Liver (tissue), 9 donors: ENCODE results near the gene SOX10. TPM values are rescaled to one million over a fixed set of nuclear protein-coding genes. Genes with fewer than 3 reads are reported as not detected.

Experiments used
- DNase-seq: peaks from one replicate; pipeline ENCODE4 v3.0.0-alpha.2; 2017; ENCODE audit warnings: low spot score
- H3K27ac ChIP-seq, 2 donors: one replicate each; pipeline ENCODE4 v1.7.0; 2013; ENCODE audit warnings: inconsistent platforms in 2 of 2, low read length in 2 of 2, control low read depth in 1 of 2, low read depth in 1 of 2, mild to moderate bottlenecking in 1 of 2
- H3K27me3 ChIP-seq, 4 donors: one replicate each; pipeline versions ENCODE4 v1.6.1 to v1.7.0; 2013; ENCODE audit warnings: low read length in 3 of 4, inconsistent platforms in 1 of 4, mild to moderate bottlenecking in 1 of 4, moderate library complexity in 1 of 4; ENCODE audit not compliant: control insufficient read depth in 4 of 4, insufficient read depth in 4 of 4
- H3K36me3 ChIP-seq, 4 donors: one replicate each; pipeline versions ENCODE4 v1.6.1 to v1.7.0; 2013; ENCODE audit warnings: low read length in 3 of 4, mild to moderate bottlenecking in 3 of 4, low read depth in 1 of 4, moderate library complexity in 1 of 4; ENCODE audit not compliant: control insufficient read depth in 4 of 4, insufficient read depth in 3 of 4
- H3K4me1 ChIP-seq, 4 donors: one replicate each; pipeline versions ENCODE4 v1.6.1 to v1.7.0; 2013; ENCODE audit warnings: low read length in 3 of 4, mild to moderate bottlenecking in 3 of 4, moderate library complexity in 1 of 4; ENCODE audit not compliant: control insufficient read depth in 4 of 4, insufficient read depth in 4 of 4
- H3K4me3 ChIP-seq, 3 donors: one replicate each; pipeline versions ENCODE4 v1.6.1 to v1.7.0; 2013; ENCODE audit warnings: low read length in 3 of 3, control low read depth in 1 of 3, low read depth in 1 of 3, mild to moderate bottlenecking in 1 of 3
- H3K9ac ChIP-seq, 2 donors: one replicate each; pipeline ENCODE4 v1.7.0; 2013; ENCODE audit warnings: low read length in 2 of 2, mild to moderate bottlenecking in 2 of 2, moderate library complexity in 2 of 2, control low read depth in 1 of 2, low read depth in 1 of 2
- H3K9me3 ChIP-seq, 4 donors: one replicate each; pipeline versions ENCODE4 v1.6.1 to v1.7.0; 2013; ENCODE audit warnings: low read length in 3 of 4; ENCODE audit not compliant: control insufficient read depth in 4 of 4
- HNF4G ChIP-seq: IDR thresholded peaks from 2 replicates; pipeline ENCODE4 v1.6.1; 2016; ENCODE audit warnings: antibody characterized with exemption
- RAD21 ChIP-seq, 2 donors: IDR thresholded peaks; 2 replicates each; pipeline ENCODE4 v1.6.1; 2016; ENCODE audit warnings: antibody characterized with exemption in 2 of 2, mild to moderate bottlenecking in 2 of 2
- WGBS: extraction: QIAGEN DNeasy Blood & Tissue Kit; methylation state at CpG from one replicate; pipeline ENCODE4 v1.1.7; 2013; 5-methylcytosine and 5-hydroxymethylcytosine counted together
- polyA plus RNA-seq, 2 donors: library from polyadenylated mRNA; stranded (reverse) in 1 of 2; unstranded in 1 of 2; fragments of 200-250 nt in 1 of 2; fragments of >200 nt in 1 of 2; fragmentation: Nextera tagmentation in 1 of 2; extraction: Ambion mirVana in 1 of 2; gene quantifications; one replicate each; pipeline versions ENCODE4 v1.2.1 to v1.2.3, GENCODE V29; 2013 to 2015
- total RNA-seq, 2 donors: library from RNA; depleted of rRNA; stranded (reverse); fragments of >200 nt; gene quantifications; one replicate each; pipeline ENCODE4 v1.2.3, GENCODE V29; 2014
- donor health status: healthy.
- donor health status: healthy.
- donor health status: healthy.
- donor health status: healthy.
- donor health status: healthy.

The SOX10 gene
- total and polyA plus RNA-seq, 4 donors = 0.05 to 0.29 (median 0.07) TPM

GRCh38 chr22:37923927-37924326 is 60.4 kb downstream of the SOX10 start:
- peaks cover 0 to under 1% (median 0%) of the 10 kb centered on the region in 4 donors for H3K4me1 ChIP-seq
- peaks cover 10 to 37% (median 14%) of the 10 kb centered on the region in 4 donors for H3K36me3 ChIP-seq

More at GRCh38 chr22:37923927-37924326, 60.4 kb downstream of the SOX10 start:
- H3K9me3 ChIP-seq = no peaks in the 10 kb centered on the region
- H3K9ac ChIP-seq = no peak overlapping the region
- H3K4me3 ChIP-seq = no peak overlapping the region
- no peak for TF ChIP-seq HNF4G
- no peak for TF ChIP-seq RAD21 (IDR thresholded peaks at IDR 0.05)
- H3K27ac ChIP-seq = no peak overlapping the region
- WGBS = 97% methylated on average over 4 of the region's 4 CpGs
- DNase-seq = no peak
- no peaks in the 10 kb centered on the region for H3K27me3 ChIP-seq

Other genes starting within 250 kb of the SOX10 start
- 10 to 100 TPM; 27.7 to 31.8 TPM for gene GCAT, start 176.6 kb downstream of the SOX10 start, total RNA-seq
- 10 to 100 TPM; 20.7 to 32.6 TPM for gene GCAT, start 176.6 kb downstream of the SOX10 start, polyA plus RNA-seq
- gene GALR3, start 161.2 kb downstream of the SOX10 start, total RNA-seq = not detected
- gene GALR3, start 161.2 kb downstream of the SOX10 start, polyA plus RNA-seq = not detected
- 10 to 100 TPM; 13.7 to 25.5 TPM for gene ANKRD54, start 140.2 kb downstream of the SOX10 start, total RNA-seq
- 10 to 100 TPM; 10.7 to 11.3 TPM for gene ANKRD54, start 140.2 kb downstream of the SOX10 start, polyA plus RNA-seq
- gene EIF3L, start 135.1 kb downstream of the SOX10 start, total RNA-seq = 100 to 1,000 TPM; 103 to 217 TPM
- 100 to 1,000 TPM; 104 to 117 TPM for gene EIF3L, start 135.1 kb downstream of the SOX10 start, polyA plus RNA-seq
- gene MICALL1, start 78.3 kb downstream of the SOX10 start, total RNA-seq = 1 to 10 TPM; 2.7 to 9.3 TPM
- 1 to 10 TPM; 2.0 to 5.5 TPM for gene MICALL1, start 78.3 kb downstream of the SOX10 start, polyA plus RNA-seq
- not detected for gene C22orf23, start 31.0 kb downstream of the SOX10 start, total RNA-seq
- under 1 TPM in 1 of 2 donors, not detected in 1; 0.02 TPM for gene C22orf23, start 31.0 kb downstream of the SOX10 start, polyA plus RNA-seq
- 10 to 100 TPM; 21.4 to 27.9 TPM for gene POLR2F, start 30.9 kb downstream of the SOX10 start, total RNA-seq
- 100 to 1,000 TPM in 1 of 2 donors, 10 to 100 TPM in 1; 84.7 to 152 TPM for gene POLR2F, start 30.9 kb downstream of the SOX10 start, polyA plus RNA-seq
- gene PICK1, start 72.8 kb upstream of the SOX10 start, total RNA-seq = 10 to 100 TPM in 1 of 2 donors, 1 to 10 TPM in 1; 5.8 to 25.8 TPM
- 10 to 100 TPM; 10.3 to 15.9 TPM for gene PICK1, start 72.8 kb upstream of the SOX10 start, polyA plus RNA-seq
- not detected for gene SLC16A8, start 99.6 kb upstream of the SOX10 start, total RNA-seq
- under 1 TPM in 1 of 2 donors, not detected in 1; 0.10 TPM for gene SLC16A8, start 99.6 kb upstream of the SOX10 start, polyA plus RNA-seq
- under 1 TPM in 1 of 2 donors, not detected in 1; 0.33 TPM for gene BAIAP2L2, start 126.1 kb upstream of the SOX10 start, total RNA-seq
- under 1 TPM; 0.44 to 0.46 TPM for gene BAIAP2L2, start 126.1 kb upstream of the SOX10 start, polyA plus RNA-seq
- 1 to 10 TPM; 7.3 to 9.0 TPM for gene PLA2G6, start 197.3 kb upstream of the SOX10 start, total RNA-seq
- gene PLA2G6, start 197.3 kb upstream of the SOX10 start, polyA plus RNA-seq = 1 to 10 TPM; 5.7 to 7.2 TPM
- gene MAFF, start 217.4 kb upstream of the SOX10 start, total RNA-seq = 1 to 10 TPM; 1.7 to 3.3 TPM
- gene MAFF, start 217.4 kb upstream of the SOX10 start, polyA plus RNA-seq = 1 to 10 TPM; 1.4 to 2.2 TPM